ENCODE results near the gene SORBS1. TPM values are rescaled to one million over a fixed set of nuclear protein-coding genes. Genes with fewer than 3 reads are reported as not detected.

The SORBS1 gene
- total RNA-seq, 2 experiments from 2014 or later = 0.13 to 0.70 TPM

GRCh38 chr10:95477175-95477520 is 84.0 kb downstream of the SORBS1 start:
- Mint-ChIP-seq H3K4me1 (ENCODE audit: low read depth) (no peaks in the 10 kb centered on the region), H3K4me3 (no peak overlapping the region), H3K9me3 (no peaks in the 10 kb centered on the region), H3K36me3 (ENCODE audit: low read depth) (no peaks in the 10 kb centered on the region), H3K27ac (no peak overlapping the region), H3K27me3 (no peaks in the 10 kb centered on the region)
- DNase-seq (no peak), ATAC-seq (no peak)
- POLR2A ChIA-PET = no interaction called here
- CTCF ChIA-PET = interaction anchor here (1.5 kb wide), 2 partner anchors 47 to 102 kb away, joined by 3 to 7 read pairs; no protein-coding TSS in a partner anchor
- TF ChIP-seq CTCF (IDR thresholded peaks at IDR 0.05) = no peak
- intact Hi-C loops (cut with micrococcal nuclease) = no loop called here

GRCh38 chr10:95476469-95477174 is 84.5 kb downstream of the SORBS1 start:
- no peak for ATAC-seq
- no peaks in the 10 kb centered on the region for H3K36me3 Mint-ChIP-seq (ENCODE audit: low read depth)
- CTCF ChIA-PET = interaction anchor here (1.5 kb wide), 2 partner anchors 47 to 102 kb away, joined by 3 to 7 read pairs; no protein-coding TSS in a partner anchor
- TF ChIP-seq CTCF (IDR thresholded peaks at IDR 0.05) = no peak
- no peaks in the 10 kb centered on the region for H3K27me3 Mint-ChIP-seq
- POLR2A ChIA-PET = interaction anchor here (0.6 kb wide), 1 partner anchor 210 kb away, joined by 3 read pairs; no protein-coding TSS in a partner anchor
- intact Hi-C loops (cut with micrococcal nuclease) = no loop called here
- no peaks in the 10 kb centered on the region for H3K4me1 Mint-ChIP-seq (ENCODE audit: low read depth)
- no peaks in the 10 kb centered on the region for H3K9me3 Mint-ChIP-seq
- no peak overlapping the region for H3K27ac Mint-ChIP-seq
- DNase-seq = no peak
- H3K4me3 Mint-ChIP-seq = no peak overlapping the region

- no peaks in the 10 kb centered on the region for H3K36me3 Mint-ChIP-seq (ENCODE audit: low read depth)
- ChIA-PET CTCF (no interaction called here), POLR2A (no interaction called here)
- DNase-seq (no peak), ATAC-seq (no peak)
- H3K9me3 Mint-ChIP-seq = no peaks in the 10 kb centered on the region
- intact Hi-C loops (cut with micrococcal nuclease) = no loop called here
- H3K4me1 Mint-ChIP-seq (ENCODE audit: low read depth) = no peaks in the 10 kb centered on the region
- no peaks in the 10 kb centered on the region for H3K27me3 Mint-ChIP-seq
- no peak for TF ChIP-seq CTCF (IDR thresholded peaks at IDR 0.05)
- no peak overlapping the region for H3K4me3 Mint-ChIP-seq
- H3K27ac Mint-ChIP-seq = no peak overlapping the region
These were observed 85.2 kb downstream of the SORBS1 start for GRCh38 chr10:95475827-95476468.

- no peaks in the 10 kb centered on the region for H3K27me3 Mint-ChIP-seq
- DNase-seq (no peak), ATAC-seq (no peak)
- no peak overlapping the region for H3K4me3 Mint-ChIP-seq
- no peaks in the 10 kb centered on the region for H3K9me3 Mint-ChIP-seq
- H3K4me1 Mint-ChIP-seq (ENCODE audit: low read depth) = no peaks in the 10 kb centered on the region
- TF ChIP-seq CTCF (IDR thresholded peaks at IDR 0.05) = no peak
- ChIA-PET CTCF (interaction anchor here (1.0 kb wide), 1 partner anchor 45 kb away, joined by 4 read pairs; no protein-coding TSS in a partner anchor), POLR2A (no interaction called here)
- no peak overlapping the region for H3K27ac Mint-ChIP-seq
- no peaks in the 10 kb centered on the region for H3K36me3 Mint-ChIP-seq (ENCODE audit: low read depth)
- intact Hi-C loops (cut with micrococcal nuclease) = no loop called here
These were observed 86.2 kb downstream of the SORBS1 start for GRCh38 chr10:95475003-95475383.
